ENCODE measurements around the gene ZNF23.

Gene ZNF23

DNA sequence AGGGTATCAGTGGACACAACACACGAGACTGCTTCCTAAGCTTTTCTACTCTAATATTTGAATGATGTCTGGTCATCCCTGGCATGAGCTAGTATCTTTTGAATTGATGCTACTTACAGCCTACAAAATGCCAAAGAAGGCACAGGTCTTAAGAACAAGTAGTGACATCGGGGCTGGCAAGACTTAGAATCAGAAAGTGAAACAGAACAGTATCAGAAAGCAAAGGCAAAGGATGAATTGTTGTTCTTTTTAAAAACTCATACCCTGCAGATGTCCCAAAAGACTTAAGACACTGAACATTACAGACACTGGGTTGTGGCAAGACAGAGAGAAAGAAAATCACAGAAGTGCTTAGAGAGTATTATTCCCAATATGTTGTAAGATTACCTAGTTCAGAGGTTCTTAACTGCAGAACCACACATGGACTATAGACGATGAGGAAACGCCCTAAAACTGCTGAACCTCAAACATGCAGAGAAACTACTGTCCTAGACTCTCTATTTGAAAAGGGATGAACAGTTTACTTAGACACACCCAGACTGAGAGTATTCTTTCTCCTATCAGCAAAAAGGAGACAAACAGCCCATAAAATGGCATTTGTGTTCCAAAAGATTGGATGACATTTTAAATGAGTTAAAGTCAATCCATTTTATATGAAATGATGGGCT, 14.5 kb upstream of the ZNF23 start:
- no peak for ATAC-seq
- TF ChIP-seq, protein P1, sequence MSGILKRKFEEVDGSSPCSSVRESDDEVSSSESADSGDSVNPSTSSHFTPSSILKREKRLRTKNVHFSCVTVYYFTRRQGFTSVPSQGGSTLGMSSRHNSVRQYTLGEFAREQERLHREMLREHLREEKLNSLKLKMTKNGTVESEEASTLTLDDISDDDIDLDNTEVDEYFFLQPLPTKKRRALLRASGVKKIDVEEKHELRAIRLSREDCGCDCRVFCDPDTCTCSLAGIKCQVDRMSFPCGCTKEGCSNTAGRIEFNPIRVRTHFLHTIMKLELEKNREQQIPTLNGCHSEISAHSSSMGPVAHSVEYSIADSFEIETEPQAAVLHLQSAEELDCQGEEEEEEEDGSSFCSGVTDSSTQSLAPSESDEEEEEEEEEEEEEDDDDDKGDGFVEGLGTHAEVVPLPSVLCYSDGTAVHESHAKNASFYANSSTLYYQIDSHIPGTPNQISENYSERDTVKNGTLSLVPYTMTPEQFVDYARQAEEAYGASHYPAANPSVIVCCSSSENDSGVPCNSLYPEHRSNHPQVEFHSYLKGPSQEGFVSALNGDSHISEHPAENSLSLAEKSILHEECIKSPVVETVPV (CRISPR knock-in tag; IDR thresholded peaks at IDR 0.05) = no peak
- no peak for TF ChIP-seq ZNF8 (CRISPR knock-in tag; IDR thresholded peaks at IDR 0.05)
- TF ChIP-seq RARB (CRISPR knock-in tag; IDR thresholded peaks at IDR 0.05) = no peak
- TF ChIP-seq TCF4 (CRISPR knock-in tag; IDR thresholded peaks at IDR 0.05; ENCODE audit: borderline replicate concordance) = no peak
- no peak for TF ChIP-seq GLIS3 (CRISPR knock-in tag; IDR thresholded peaks at IDR 0.05)
- no peak for TF ChIP-seq SNAI2 (CRISPR knock-in tag; IDR thresholded peaks at IDR 0.05)
- TF ChIP-seq, protein P2, sequence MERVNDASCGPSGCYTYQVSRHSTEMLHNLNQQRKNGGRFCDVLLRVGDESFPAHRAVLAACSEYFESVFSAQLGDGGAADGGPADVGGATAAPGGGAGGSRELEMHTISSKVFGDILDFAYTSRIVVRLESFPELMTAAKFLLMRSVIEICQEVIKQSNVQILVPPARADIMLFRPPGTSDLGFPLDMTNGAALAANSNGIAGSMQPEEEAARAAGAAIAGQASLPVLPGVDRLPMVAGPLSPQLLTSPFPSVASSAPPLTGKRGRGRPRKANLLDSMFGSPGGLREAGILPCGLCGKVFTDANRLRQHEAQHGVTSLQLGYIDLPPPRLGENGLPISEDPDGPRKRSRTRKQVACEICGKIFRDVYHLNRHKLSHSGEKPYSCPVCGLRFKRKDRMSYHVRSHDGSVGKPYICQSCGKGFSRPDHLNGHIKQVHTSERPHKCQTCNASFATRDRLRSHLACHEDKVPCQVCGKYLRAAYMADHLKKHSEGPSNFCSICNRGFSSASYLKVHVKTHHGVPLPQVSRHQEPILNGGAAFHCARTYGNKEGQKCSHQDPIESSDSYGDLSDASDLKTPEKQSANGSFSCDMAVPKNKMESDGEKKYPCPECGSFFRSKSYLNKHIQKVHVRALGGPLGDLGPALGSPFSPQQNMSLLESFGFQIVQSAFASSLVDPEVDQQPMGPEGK (CRISPR knock-in tag; IDR thresholded peaks at IDR 0.05; ENCODE audit: borderline replicate concordance) = no peak
- no peak for TF ChIP-seq ZNF565 (CRISPR knock-in tag; conservative IDR thresholded peaks at IDR 0.05; ENCODE audit: low read depth)
- TF ChIP-seq TOX (CRISPR knock-in tag; IDR thresholded peaks at IDR 0.05; ENCODE audit: borderline replicate concordance) = no peak
- TF ChIP-seq ZC3H10 (CRISPR knock-in tag; IDR thresholded peaks at IDR 0.05) = no peak
- no peak for TF ChIP-seq ZFP3 (CRISPR knock-in tag; IDR thresholded peaks at IDR 0.05)

DNA sequence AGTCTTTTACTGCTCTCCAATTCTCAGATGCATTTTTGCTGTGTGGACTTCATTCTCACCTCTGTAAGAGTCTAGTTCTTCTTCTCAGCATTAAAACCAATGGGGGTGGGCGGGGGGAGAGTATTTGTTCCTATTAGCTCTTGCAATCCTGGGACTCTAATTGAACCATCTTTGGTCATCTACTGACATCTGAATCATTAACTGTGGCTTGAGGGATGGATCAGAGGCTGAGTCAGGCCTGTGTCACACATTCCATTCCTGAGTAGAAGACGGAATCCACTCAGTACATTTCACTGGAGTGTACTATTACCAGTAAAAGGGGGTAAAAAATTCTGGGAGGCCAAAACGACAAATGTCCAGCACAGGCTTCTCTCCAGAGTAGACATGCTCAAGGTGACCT, 12.8 kb upstream of the ZNF23 start:
- ATAC-seq = peak; percentile 91
- no peak for TF ChIP-seq TSHZ2 (CRISPR knock-in tag; IDR thresholded peaks at IDR 0.05)
- TF ChIP-seq ZNF8 (CRISPR knock-in tag; IDR thresholded peaks at IDR 0.05) = no peak
- TF ChIP-seq ZNF565 (CRISPR knock-in tag; conservative IDR thresholded peaks at IDR 0.05; ENCODE audit: low read depth) = no peak
- no peak for TF ChIP-seq GLIS3 (CRISPR knock-in tag; IDR thresholded peaks at IDR 0.05)
- no peak for TF ChIP-seq SNAI2 (CRISPR knock-in tag; IDR thresholded peaks at IDR 0.05)
- TF ChIP-seq ESRRG (CRISPR knock-in tag; IDR thresholded peaks at IDR 0.05) = no peak
- TF ChIP-seq CSDC2 (CRISPR knock-in tag; IDR thresholded peaks at IDR 0.05) = no peak
- TF ChIP-seq, protein P1 (CRISPR knock-in tag; IDR thresholded peaks at IDR 0.05) = no peak
- TF ChIP-seq PPARA (CRISPR knock-in tag; IDR thresholded peaks at IDR 0.05; ENCODE audit: borderline replicate concordance) = no peak
- TF ChIP-seq OSR1 (CRISPR knock-in tag; IDR thresholded peaks at IDR 0.05) = no peak
- TF ChIP-seq ZC3H10 (CRISPR knock-in tag; IDR thresholded peaks at IDR 0.05) = no peak
- no peak for TF ChIP-seq ZFP30 (CRISPR knock-in tag; IDR thresholded peaks at IDR 0.05)

DNA sequence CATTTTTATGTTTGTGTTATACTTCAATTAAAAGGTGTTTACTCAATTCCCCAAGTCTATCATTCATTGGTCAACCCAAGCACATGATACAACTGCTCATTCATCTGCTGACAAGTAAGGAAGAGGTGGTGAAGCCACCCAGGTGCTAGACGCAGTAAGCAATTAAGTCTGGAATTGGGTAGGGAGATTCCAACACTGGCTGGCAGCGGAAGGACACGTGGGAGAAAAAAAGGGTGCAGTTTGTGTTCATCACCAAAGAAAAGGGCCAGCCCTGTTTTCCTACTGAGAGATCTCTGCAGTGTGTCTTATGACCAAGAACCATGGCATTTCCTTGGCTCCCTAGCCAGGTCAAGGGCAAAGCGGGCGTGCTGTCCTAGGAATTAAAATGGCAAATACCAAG, 11.8 kb upstream of the ZNF23 start:
- no peak for TF ChIP-seq ZFP3 (CRISPR knock-in tag; IDR thresholded peaks at IDR 0.05)
- no peak for TF ChIP-seq TSHZ2 (CRISPR knock-in tag; IDR thresholded peaks at IDR 0.05)
- TF ChIP-seq CREB5 (CRISPR knock-in tag; IDR thresholded peaks at IDR 0.05; ENCODE audit: low read depth) = no peak
- TF ChIP-seq TCF4 (CRISPR knock-in tag; IDR thresholded peaks at IDR 0.05; ENCODE audit: borderline replicate concordance) = no peak
- no peak for TF ChIP-seq GLIS3 (CRISPR knock-in tag; IDR thresholded peaks at IDR 0.05)
- no peak for TF ChIP-seq ZNF565 (CRISPR knock-in tag; conservative IDR thresholded peaks at IDR 0.05; ENCODE audit: low read depth)
- TF ChIP-seq, protein P2 (CRISPR knock-in tag; IDR thresholded peaks at IDR 0.05; ENCODE audit: borderline replicate concordance) = no peak
- no peak for TF ChIP-seq SNAI2 (CRISPR knock-in tag; IDR thresholded peaks at IDR 0.05)
- no peak for TF ChIP-seq RARB (CRISPR knock-in tag; IDR thresholded peaks at IDR 0.05)
- no peak for TF ChIP-seq OSR1 (CRISPR knock-in tag; IDR thresholded peaks at IDR 0.05)
- TF ChIP-seq ZC3H10 (CRISPR knock-in tag; IDR thresholded peaks at IDR 0.05) = no peak
- no peak for TF ChIP-seq ESRRG (CRISPR knock-in tag; IDR thresholded peaks at IDR 0.05)
- TF ChIP-seq PPARA (CRISPR knock-in tag; IDR thresholded peaks at IDR 0.05; ENCODE audit: borderline replicate concordance) = no peak
- no peak for TF ChIP-seq ARNTL (CRISPR knock-in tag; IDR thresholded peaks at IDR 0.05; ENCODE audit: borderline replicate concordance, low read depth)
- ATAC-seq = no peak

Measured in SK-N-SH treated with all-trans-retinoic acid at 6 μM for 48 hours (cell line).